ENCODE measurements around the gene SNRPD2.
A peak's percentile ranks its signal among the peaks of the same experiment; 100 is the strongest.

The SNRPD2 gene

GRCh38 chr19:45681391-45682015 is 10.2 kb downstream of the SNRPD2 start:
- TF ChIP-seq ISL1 (CRISPR knock-in tag; IDR thresholded peaks at IDR 0.05) (no peak), ZFP30 (CRISPR knock-in tag; IDR thresholded peaks at IDR 0.05) (no peak), CSRNP3 (CRISPR knock-in tag; IDR thresholded peaks at IDR 0.05) (no peak), ESRRG (CRISPR knock-in tag; IDR thresholded peaks at IDR 0.05) (no peak)
- TF ChIP-seq, protein P1, sequence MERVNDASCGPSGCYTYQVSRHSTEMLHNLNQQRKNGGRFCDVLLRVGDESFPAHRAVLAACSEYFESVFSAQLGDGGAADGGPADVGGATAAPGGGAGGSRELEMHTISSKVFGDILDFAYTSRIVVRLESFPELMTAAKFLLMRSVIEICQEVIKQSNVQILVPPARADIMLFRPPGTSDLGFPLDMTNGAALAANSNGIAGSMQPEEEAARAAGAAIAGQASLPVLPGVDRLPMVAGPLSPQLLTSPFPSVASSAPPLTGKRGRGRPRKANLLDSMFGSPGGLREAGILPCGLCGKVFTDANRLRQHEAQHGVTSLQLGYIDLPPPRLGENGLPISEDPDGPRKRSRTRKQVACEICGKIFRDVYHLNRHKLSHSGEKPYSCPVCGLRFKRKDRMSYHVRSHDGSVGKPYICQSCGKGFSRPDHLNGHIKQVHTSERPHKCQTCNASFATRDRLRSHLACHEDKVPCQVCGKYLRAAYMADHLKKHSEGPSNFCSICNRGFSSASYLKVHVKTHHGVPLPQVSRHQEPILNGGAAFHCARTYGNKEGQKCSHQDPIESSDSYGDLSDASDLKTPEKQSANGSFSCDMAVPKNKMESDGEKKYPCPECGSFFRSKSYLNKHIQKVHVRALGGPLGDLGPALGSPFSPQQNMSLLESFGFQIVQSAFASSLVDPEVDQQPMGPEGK (CRISPR knock-in tag; IDR thresholded peaks at IDR 0.05; ENCODE audit: borderline replicate concordance), result peak; percentile 77; the same call in 1 of the 2 replicates
- ATAC-seq, result peak; percentile 88

DNA sequence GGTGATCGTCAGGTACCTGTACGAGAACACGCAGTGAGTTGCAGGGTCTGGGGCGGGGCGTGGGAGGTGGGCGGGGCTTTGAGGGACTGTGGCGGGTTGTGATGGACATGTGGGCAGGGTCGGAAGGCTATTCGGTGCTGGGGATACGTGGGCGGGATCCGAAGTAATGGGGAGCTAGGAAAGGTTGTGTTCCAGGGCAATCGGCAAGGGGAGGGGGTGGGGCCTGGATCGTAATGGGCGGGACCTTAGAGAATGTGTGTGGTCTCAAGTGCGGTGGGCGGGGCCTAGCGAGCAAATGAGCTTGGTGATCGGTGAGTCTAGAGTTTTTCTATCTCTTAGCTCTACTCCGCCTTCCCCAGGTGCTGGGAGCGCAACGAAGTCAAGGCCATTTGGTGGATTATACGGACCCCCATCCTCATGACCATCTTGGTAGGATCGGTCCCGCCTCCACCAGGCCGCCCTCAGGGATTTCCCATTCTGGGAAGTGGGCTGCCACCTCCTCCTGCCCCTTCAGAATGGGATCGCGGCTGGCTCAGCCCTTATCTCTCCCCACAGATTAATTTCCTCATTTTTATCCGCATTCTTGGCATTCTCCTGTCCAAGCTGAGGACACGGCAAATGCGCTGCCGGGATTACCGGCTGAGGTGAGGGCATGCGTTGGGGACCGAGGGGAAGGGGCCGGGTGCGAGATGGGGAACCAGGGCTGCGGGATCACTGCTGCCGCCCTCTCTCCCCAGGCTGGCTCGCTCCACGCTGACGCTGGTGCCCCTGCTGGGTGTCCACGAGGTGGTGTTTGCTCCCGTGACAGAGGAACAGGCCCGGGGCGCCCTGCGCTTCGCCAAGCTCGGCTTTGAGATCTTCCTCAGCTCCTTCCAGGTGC is 14.2 kb downstream of the SNRPD2 start:
- peak; percentile 80 for ATAC-seq
- no peak for TF ChIP-seq ZNF70 (CRISPR knock-in tag; IDR thresholded peaks at IDR 0.05)
- TF ChIP-seq, protein P1 (CRISPR knock-in tag; IDR thresholded peaks at IDR 0.05; ENCODE audit: borderline replicate concordance), result no peak

DNA sequence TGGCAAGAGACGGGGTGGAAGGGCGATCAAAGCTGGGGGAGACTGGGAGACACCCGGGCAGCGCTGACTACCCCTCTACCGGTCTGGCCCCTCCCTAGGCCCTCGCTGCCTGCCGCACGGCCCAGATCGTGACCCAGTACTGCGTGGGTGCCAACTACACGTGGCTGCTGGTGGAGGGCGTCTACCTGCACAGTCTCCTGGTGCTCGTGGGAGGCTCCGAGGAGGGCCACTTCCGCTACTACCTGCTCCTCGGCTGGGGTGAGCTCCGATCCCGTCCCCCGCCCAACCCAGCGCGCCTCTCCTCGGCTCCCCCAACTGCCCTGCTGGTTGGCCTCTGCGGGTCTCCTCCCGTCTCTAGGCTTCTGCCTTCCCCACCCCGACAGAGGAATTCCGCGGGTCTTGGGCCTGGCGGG is 14.9 kb downstream of the SNRPD2 start:
- ATAC-seq, result peak; percentile 6
- TF ChIP-seq, protein P2, sequence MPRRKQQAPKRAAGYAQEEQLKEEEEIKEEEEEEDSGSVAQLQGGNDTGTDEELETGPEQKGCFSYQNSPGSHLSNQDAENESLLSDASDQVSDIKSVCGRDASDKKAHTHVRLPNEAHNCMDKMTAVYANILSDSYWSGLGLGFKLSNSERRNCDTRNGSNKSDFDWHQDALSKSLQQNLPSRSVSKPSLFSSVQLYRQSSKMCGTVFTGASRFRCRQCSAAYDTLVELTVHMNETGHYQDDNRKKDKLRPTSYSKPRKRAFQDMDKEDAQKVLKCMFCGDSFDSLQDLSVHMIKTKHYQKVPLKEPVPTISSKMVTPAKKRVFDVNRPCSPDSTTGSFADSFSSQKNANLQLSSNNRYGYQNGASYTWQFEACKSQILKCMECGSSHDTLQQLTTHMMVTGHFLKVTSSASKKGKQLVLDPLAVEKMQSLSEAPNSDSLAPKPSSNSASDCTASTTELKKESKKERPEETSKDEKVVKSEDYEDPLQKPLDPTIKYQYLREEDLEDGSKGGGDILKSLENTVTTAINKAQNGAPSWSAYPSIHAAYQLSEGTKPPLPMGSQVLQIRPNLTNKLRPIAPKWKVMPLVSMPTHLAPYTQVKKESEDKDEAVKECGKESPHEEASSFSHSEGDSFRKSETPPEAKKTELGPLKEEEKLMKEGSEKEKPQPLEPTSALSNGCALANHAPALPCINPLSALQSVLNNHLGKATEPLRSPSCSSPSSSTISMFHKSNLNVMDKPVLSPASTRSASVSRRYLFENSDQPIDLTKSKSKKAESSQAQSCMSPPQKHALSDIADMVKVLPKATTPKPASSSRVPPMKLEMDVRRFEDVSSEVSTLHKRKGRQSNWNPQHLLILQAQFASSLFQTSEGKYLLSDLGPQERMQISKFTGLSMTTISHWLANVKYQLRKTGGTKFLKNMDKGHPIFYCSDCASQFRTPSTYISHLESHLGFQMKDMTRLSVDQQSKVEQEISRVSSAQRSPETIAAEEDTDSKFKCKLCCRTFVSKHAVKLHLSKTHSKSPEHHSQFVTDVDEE (CRISPR knock-in tag; IDR thresholded peaks at IDR 0.05), result no peak
- TF ChIP-seq GLIS3 (CRISPR knock-in tag; IDR thresholded peaks at IDR 0.05), result no peak
- TF ChIP-seq TCF4 (CRISPR knock-in tag; IDR thresholded peaks at IDR 0.05; ENCODE audit: borderline replicate concordance), result no peak
- no peak for TF ChIP-seq SNAI2 (CRISPR knock-in tag; IDR thresholded peaks at IDR 0.05)
- TF ChIP-seq, protein P3, sequence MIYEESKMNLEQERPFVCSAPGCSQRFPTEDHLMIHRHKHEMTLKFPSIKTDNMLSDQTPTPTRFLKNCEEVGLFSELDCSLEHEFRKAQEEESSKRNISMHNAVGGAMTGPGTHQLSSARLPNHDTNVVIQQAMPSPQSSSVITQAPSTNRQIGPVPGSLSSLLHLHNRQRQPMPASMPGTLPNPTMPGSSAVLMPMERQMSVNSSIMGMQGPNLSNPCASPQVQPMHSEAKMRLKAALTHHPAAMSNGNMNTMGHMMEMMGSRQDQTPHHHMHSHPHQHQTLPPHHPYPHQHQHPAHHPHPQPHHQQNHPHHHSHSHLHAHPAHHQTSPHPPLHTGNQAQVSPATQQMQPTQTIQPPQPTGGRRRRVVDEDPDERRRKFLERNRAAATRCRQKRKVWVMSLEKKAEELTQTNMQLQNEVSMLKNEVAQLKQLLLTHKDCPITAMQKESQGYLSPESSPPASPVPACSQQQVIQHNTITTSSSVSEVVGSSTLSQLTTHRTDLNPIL (CRISPR knock-in tag; IDR thresholded peaks at IDR 0.05; ENCODE audit: low read depth), result no peak

- TF ChIP-seq ZFP30 (CRISPR knock-in tag; IDR thresholded peaks at IDR 0.05) (no peak), BACH2 (CRISPR knock-in tag; IDR thresholded peaks at IDR 0.05; ENCODE audit: borderline replicate concordance) (no peak), CSRNP3 (CRISPR knock-in tag; IDR thresholded peaks at IDR 0.05) (no peak), ZNF565 (CRISPR knock-in tag; conservative IDR thresholded peaks at IDR 0.05; ENCODE audit: low read depth) (no peak), ZFP3 (CRISPR knock-in tag; IDR thresholded peaks at IDR 0.05) (no peak), SNAI2 (CRISPR knock-in tag; IDR thresholded peaks at IDR 0.05) (no peak), OSR1 (CRISPR knock-in tag; IDR thresholded peaks at IDR 0.05) (no peak), GLIS3 (CRISPR knock-in tag; IDR thresholded peaks at IDR 0.05) (no peak), CSDC2 (CRISPR knock-in tag; IDR thresholded peaks at IDR 0.05) (no peak), TOX (CRISPR knock-in tag; IDR thresholded peaks at IDR 0.05; ENCODE audit: borderline replicate concordance) (no peak), ZC3H10 (CRISPR knock-in tag; IDR thresholded peaks at IDR 0.05) (no peak)
- TF ChIP-seq, protein P2 (CRISPR knock-in tag; IDR thresholded peaks at IDR 0.05), result no peak
- no peak for ATAC-seq
Observed at GRCh38 chr19:45674946-45675345, 16.8 kb downstream of the SNRPD2 start.
